Right lobe of liver (tissue), 6 donors: ENCODE data around the gene ARSD. TPM values are rescaled to one million over a fixed set of nuclear protein-coding genes. Genes with fewer than 3 reads are reported as not detected.

Source experiments
- ATAC-seq, 4 donors: fragments of 200-7000 bp; cut with Tn5 transposase; one replicate each; pipeline ENCODE4 v1.9.1; 2020; ENCODE audit warnings: mild to moderate bottlenecking in 4 of 4, moderate library complexity in 4 of 4
- DNase-seq, 3 donors: peaks; one replicate each; pipeline ENCODE4 v3.0.0-alpha.2; 2020
- H3K27ac ChIP-seq, 3 donors: fragments of 200-600 bp; one replicate each; pipeline ENCODE4 v1.8.0; 2022
- H3K27me3 ChIP-seq, 2 donors: fragments of 200-600 bp; one replicate each; pipeline ENCODE4 v1.8.0; 2022
- H3K36me3 ChIP-seq, 4 donors: fragments of 200-600 bp; sonication (generic) in 1 of 4; one replicate each; pipeline versions ENCODE4 v1.5.1 to v1.8.0; 2017 to 2022; ENCODE audit warnings: control low read depth in 1 of 4
- H3K4me1 ChIP-seq, 4 donors: fragments of 200-600 bp; sonication (generic) in 1 of 4; one replicate each; pipeline versions ENCODE4 v1.5.1 to v1.8.0; 2017 to 2022; ENCODE audit warnings: control low read depth in 1 of 4
- H3K4me3 ChIP-seq, 3 donors: fragments of 200-600 bp; one replicate each; pipeline ENCODE4 v1.8.0; 2022
- H3K9me3 ChIP-seq, 4 donors: fragments of 200-600 bp; sonication (generic) in 1 of 4; one replicate each; pipeline versions ENCODE4 v1.5.1 to v1.8.0; 2017 to 2022; ENCODE audit warnings: control low read depth in 1 of 4
- CTCF ChIP-seq, 4 donors: fragments of 200-600 bp in 3 of 4; fragments of 450-650 bp in 1 of 4; IDR thresholded peaks; one replicate each; pipeline versions ENCODE4 v1.5.1 to v1.8.0; 2016 to 2022; ENCODE audit warnings: antibody characterized with exemption in 4 of 4, mild to moderate bottlenecking in 2 of 4
- POLR2A ChIP-seq: fragments of 450-650 bp; IDR thresholded peaks from one replicate; pipeline ENCODE4 v1.6.1; 2017; ENCODE audit warnings: antibody characterized with exemption, mild to moderate bottlenecking
- WGBS: methylation state at CpG from one replicate; pipeline ENCODE4 v1.1.6; 2018; ENCODE audit warnings: low coverage, low lambda C conversion rate; ENCODE audit not compliant: insufficient coverage; ENCODE audit errors: missing lambda C conversion rate; 5-methylcytosine and 5-hydroxymethylcytosine counted together
- intact Hi-C, 2 donors: fragments of 100-400 bp; cut with DNase I; formaldehyde crosslinking; loops; one replicate each; pipeline versions ENCODE4 v1.11.2 to v1.14.1; 2022
- total RNA-seq, 6 experiments: library from RNA; depleted of rRNA in 2 of 6; stranded (reverse); fragments of >200 nt in 2 of 6; fragmentation: NEBNext Ultra II Directional in 3 of 6; extraction: Animal tissue kit (Norgen Biotek cat#: 25700) in 3 of 6; gene quantifications; one replicate each; pipeline versions ENCODE4 v1.1.0 to v1.2.4, GENCODE V29; 2016 to 2023
- donor health status: DM: no; HTN: yes; CAD: no.
- donor health status: DM: no; HTN: no; CAD: no.
- donor health status: DM: no; HTN: no; CAD: no.
- donor health status: DM: no; HTN: yes; CAD: no.
- donor health status: DM: no; HTN: yes; CAD: no.

The ARSD gene
- total RNA-seq, 6 experiments from 2014 or later = 26.2 to 76.0 (median 34.2) TPM

- Histone ChIP-seq H3K27ac (no peak overlapping the region), H3K4me3 (no peak overlapping the region), H3K27me3 (no peaks in the 10 kb centered on the region), H3K9me3 (no peaks in the 10 kb centered on the region), H3K36me3 (no peaks in the 10 kb centered on the region), H3K4me1 (no peaks in the 10 kb centered on the region)
- TF ChIP-seq CTCF (IDR thresholded peaks at IDR 0.05) = no peak
- TF ChIP-seq POLR2A = no peak
- no peak for ATAC-seq
- intact Hi-C loops = no loop called here
- no peak for DNase-seq
- WGBS = 75% methylated on average over 5 of the region's 5 CpGs
These were observed 54.7 kb downstream of the ARSD start for GRCh38 chrX:2874222-2875135.

- H3K4me3 ChIP-seq = no peak overlapping the region
- 95% methylated on average over 7 of the region's 7 CpGs for WGBS
- DNase-seq (no peak), ATAC-seq (no peak)
- H3K9me3 ChIP-seq = no peaks in the 10 kb centered on the region
- no peak for TF ChIP-seq CTCF (IDR thresholded peaks at IDR 0.05)
- TF ChIP-seq POLR2A = no peak
- intact Hi-C loops = no loop called here
- H3K4me1 ChIP-seq = no peaks in the 10 kb centered on the region
- no peaks in the 10 kb centered on the region for H3K36me3 ChIP-seq
- no peaks in the 10 kb centered on the region for H3K27me3 ChIP-seq
- H3K27ac ChIP-seq = no peak overlapping the region
These were observed 56.4 kb downstream of the ARSD start for GRCh38 chrX:2872671-2873277.

GRCh38 chrX:2871831-2872230 is 57.3 kb downstream of the ARSD start:
- WGBS = 65% methylated on average over 2 of the region's 2 CpGs
- Histone ChIP-seq H3K36me3 (no peaks in the 10 kb centered on the region), H3K9me3 (no peaks in the 10 kb centered on the region), H3K27me3 (no peaks in the 10 kb centered on the region), H3K4me1 (no peaks in the 10 kb centered on the region), H3K4me3 (no peak overlapping the region), H3K27ac (no peak overlapping the region)
- TF ChIP-seq POLR2A = no peak
- TF ChIP-seq CTCF (IDR thresholded peaks at IDR 0.05) = no peak
- no peak for DNase-seq
- intact Hi-C loops = no loop called here
- ATAC-seq = no peak

- intact Hi-C loops = no loop called here
These were observed 58.5 kb downstream of the ARSD start for GRCh38 chrX:2870650-2871049.

More at GRCh38 chrX:2870650-2871049, 58.5 kb downstream of the ARSD start:
- TF ChIP-seq CTCF (IDR thresholded peaks at IDR 0.05) (no peak), POLR2A (no peak)
- DNase-seq (no peak), ATAC-seq (no peak)
- Histone ChIP-seq H3K9me3 (no peaks in the 10 kb centered on the region), H3K27me3 (no peaks in the 10 kb centered on the region), H3K27ac (no peak overlapping the region), H3K36me3 (peaks cover 0 to 8% (median 0%) of the 10 kb centered on the region in 4 donors), H3K4me1 (no peaks in the 10 kb centered on the region), H3K4me3 (no peak overlapping the region)
